Measurements from ENCODE around the gene CORO7. TPM values are rescaled to one million over a fixed set of nuclear protein-coding genes. Genes with fewer than 3 reads are reported as not detected.

CORO7 gene
- total RNA-seq, 4 donors from 2014 or later = 18.8 to 29.6 (median 25.7) TPM

DNA sequence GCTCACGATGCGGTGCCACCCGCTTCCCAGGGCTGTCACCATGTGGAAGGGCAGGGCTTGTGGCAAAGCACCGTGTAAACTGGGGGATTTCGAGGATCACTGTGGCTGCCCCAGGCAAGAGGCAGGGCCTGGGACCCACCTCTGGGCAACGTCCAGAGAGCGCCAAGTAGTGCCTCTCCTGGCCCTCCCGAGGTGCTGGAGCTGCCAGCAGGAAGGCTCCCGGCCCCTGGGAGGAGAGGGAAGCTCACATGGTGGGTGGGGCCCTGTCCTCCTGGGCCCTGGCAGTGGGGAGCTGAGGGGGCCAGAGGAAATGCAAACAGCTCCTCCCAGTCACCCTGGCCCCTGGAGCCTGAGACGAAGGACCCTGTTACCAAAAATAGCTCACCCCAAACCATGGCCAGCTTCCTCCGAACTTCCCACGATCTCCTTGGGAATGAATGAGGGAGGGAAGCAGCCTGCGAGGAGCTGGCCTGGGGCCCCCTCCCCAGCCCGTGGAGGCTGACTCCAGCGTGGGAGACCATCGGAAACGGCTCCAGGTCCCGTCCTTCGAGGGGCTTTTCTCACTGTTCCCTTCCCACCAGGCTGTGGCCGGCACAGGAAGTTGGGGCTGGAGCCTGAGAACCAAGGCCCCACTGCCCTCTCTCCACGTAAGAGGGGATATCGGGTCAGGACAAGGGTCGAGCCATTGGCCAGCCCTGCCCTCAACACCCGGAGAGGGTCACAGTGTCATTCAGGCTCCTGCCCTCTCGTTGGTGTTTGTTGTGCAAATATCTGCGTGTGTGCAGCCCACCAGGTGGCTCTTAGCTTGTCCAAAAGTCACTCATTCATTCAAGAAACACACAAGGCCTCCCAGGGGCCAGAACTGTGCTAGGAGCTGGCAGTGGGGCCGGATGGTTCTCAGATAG, 27.1 kb downstream of the CORO7 start:
- Histone ChIP-seq H3K4me1 (peaks cover 63% of the 10 kb centered on the region), H3K27ac (peak overlapping the region; percentile 65), H3K9me3 (no peaks in the 10 kb centered on the region), H3K4me3 (no peak overlapping the region), H3K27me3 (no peaks in the 10 kb centered on the region), H3K36me3 (peaks cover 28% of the 10 kb centered on the region)
- TF ChIP-seq EP300 (IDR thresholded peaks at IDR 0.05) = no peak
- TF ChIP-seq, protein P1, sequence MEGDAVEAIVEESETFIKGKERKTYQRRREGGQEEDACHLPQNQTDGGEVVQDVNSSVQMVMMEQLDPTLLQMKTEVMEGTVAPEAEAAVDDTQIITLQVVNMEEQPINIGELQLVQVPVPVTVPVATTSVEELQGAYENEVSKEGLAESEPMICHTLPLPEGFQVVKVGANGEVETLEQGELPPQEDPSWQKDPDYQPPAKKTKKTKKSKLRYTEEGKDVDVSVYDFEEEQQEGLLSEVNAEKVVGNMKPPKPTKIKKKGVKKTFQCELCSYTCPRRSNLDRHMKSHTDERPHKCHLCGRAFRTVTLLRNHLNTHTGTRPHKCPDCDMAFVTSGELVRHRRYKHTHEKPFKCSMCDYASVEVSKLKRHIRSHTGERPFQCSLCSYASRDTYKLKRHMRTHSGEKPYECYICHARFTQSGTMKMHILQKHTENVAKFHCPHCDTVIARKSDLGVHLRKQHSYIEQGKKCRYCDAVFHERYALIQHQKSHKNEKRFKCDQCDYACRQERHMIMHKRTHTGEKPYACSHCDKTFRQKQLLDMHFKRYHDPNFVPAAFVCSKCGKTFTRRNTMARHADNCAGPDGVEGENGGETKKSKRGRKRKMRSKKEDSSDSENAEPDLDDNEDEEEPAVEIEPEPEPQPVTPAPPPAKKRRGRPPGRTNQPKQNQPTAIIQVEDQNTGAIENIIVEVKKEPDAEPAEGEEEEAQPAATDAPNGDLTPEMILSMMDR (IDR thresholded peaks at IDR 0.05) = no peak
- TF ChIP-seq POLR2AphosphoS5 (IDR thresholded peaks at IDR 0.05) = no peak
- TF ChIP-seq POLR2A (IDR thresholded peaks at IDR 0.05) = no peak
- DNase-seq (ENCODE audit: low spot score in 2 of 2) = peak in 1 of 2 donors; percentile 57
- WGBS = 70% methylated on average over 9 of the region's 27 CpGs

DNA sequence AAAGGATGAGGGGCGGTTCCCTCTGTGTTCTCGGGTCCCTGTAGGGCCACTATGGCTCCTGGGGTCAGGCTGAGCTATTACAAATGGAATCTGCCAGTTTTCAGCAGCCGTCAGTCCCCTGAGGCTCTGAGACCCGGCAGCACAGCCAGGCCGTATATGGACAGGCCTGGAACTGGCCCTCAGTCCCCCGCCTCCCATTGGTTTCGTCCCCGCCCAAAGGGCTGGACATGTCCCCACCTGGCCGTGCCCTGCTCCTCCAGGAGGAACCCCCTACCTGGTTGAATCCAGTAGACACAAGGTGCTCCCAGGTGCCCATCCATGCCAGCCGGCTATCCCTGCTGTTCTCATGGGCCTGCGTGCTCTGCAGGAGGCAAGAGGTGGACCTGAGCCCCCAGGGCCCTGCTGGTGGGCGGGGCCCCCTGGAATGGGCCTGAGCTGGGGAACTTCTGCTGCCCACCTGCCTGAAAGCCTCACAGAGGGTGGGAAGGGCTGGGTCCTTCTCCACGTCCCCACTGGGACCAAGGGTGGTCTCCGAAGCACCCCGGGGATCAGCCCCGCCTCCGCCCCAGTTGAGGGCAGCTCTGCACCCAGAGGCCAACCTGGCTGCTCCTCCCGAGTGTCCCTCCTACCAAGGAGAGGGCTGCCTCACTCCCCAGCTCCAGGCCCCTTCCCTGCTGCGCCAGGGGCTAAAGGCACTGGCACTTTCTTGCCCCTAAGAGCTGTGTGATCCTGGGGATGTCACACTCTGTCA, 27.9 kb downstream of the CORO7 start:
- peak in 1 of 2 donors; percentile 68 for DNase-seq (ENCODE audit: low spot score in 2 of 2)
- no peaks in the 10 kb centered on the region for H3K9me3 ChIP-seq
- H3K4me3 ChIP-seq = no peak overlapping the region
- TF ChIP-seq POLR2A (IDR thresholded peaks at IDR 0.05) = no peak
- TF ChIP-seq POLR2AphosphoS5 (IDR thresholded peaks at IDR 0.05) = no peak
- no peak for TF ChIP-seq EP300 (IDR thresholded peaks at IDR 0.05)
- TF ChIP-seq, protein P1 (IDR thresholded peaks at IDR 0.05) = no peak
- H3K27ac ChIP-seq = peak overlapping the region; percentile 65
- peaks cover 36% of the 10 kb centered on the region for H3K36me3 ChIP-seq
- WGBS = 49% methylated on average over 5 of the region's 19 CpGs
- H3K27me3 ChIP-seq = no peaks in the 10 kb centered on the region
- peaks cover 66% of the 10 kb centered on the region for H3K4me1 ChIP-seq

DNA sequence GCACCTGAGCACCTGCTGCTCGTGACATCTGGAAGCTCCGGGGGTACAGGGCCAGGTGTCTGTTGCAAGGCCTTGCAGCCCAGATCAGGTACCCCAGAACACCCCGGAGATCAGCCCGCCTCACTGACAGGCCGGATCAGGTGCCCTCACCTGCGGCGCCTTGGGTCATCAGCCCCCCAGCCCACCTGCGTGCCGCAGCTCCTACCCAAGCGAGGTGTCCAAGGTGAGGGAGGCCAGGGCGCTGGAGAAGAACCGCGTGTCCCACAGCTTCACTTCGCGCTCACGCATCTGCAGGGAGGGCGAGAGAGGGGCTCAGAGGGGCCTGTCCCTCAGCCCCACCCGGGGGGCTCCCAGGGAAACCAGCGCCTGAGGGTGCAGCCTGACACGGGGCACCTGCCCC, 28.6 kb downstream of the CORO7 start:
- no peak overlapping the region for H3K27ac ChIP-seq
- WGBS = 90% methylated on average over 2 of the region's 20 CpGs
- peaks cover 39% of the 10 kb centered on the region for H3K36me3 ChIP-seq
- peaks cover 63% of the 10 kb centered on the region for H3K4me1 ChIP-seq
- no peaks in the 10 kb centered on the region for H3K9me3 ChIP-seq
- no peaks in the 10 kb centered on the region for H3K27me3 ChIP-seq
- TF ChIP-seq EP300 (IDR thresholded peaks at IDR 0.05) = no peak
- no peak for TF ChIP-seq POLR2A (IDR thresholded peaks at IDR 0.05)
- TF ChIP-seq POLR2AphosphoS5 (IDR thresholded peaks at IDR 0.05) = no peak
- TF ChIP-seq, protein P1 (IDR thresholded peaks at IDR 0.05) = no peak
- H3K4me3 ChIP-seq = no peak overlapping the region
- DNase-seq (ENCODE audit: low spot score in 2 of 2) = peak in 1 of 2 donors; percentile 65

DNA sequence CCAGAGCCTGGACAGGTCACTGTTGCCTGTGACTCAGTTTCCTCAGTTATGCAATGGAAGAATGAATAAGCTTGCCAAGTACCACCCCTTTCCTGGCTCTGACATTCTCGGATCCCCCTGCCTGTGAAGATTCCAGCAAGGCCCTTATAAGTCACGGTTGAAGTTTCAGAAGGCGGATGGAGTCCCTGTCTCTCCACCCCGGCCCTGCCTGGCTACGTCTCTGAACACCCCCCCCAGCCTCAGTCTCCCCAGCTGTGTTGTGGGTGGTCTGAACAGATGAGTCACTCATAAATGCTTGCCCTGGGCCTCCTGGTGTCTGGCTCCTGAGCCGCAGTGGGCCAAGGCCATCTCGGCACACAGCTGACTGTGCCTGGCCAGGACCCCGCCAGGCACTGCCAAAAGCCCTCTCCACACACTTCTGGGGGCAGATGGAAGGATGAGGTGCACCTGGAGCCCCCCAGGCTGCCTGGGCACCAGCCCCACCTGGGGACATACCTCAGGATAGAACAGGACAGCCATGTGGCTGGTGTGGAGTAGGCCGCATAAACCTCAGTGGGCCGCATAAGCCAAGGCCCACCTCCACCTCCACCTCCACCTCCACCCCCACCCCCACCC, 29.3 kb downstream of the CORO7 start:
- TF ChIP-seq, protein P1 (IDR thresholded peaks at IDR 0.05) = no peak
- TF ChIP-seq POLR2A (IDR thresholded peaks at IDR 0.05) = no peak
- no peak for TF ChIP-seq POLR2AphosphoS5 (IDR thresholded peaks at IDR 0.05)
- TF ChIP-seq EP300 (IDR thresholded peaks at IDR 0.05) = no peak
- 74% methylated on average over 7 of the region's 10 CpGs for WGBS
- Histone ChIP-seq H3K4me1 (peaks cover 63% of the 10 kb centered on the region), H3K9me3 (no peaks in the 10 kb centered on the region), H3K27ac (no peak overlapping the region), H3K36me3 (peaks cover 46% of the 10 kb centered on the region), H3K27me3 (no peaks in the 10 kb centered on the region), H3K4me3 (no peak overlapping the region)
- DNase-seq (ENCODE audit: low spot score in 2 of 2) = peak in 1 of 2 donors; percentile 62

Data from suprapubic skin (tissue), 4 donors.